Breast epithelium (tissue), 3 donors: ENCODE results near the gene EED.

Experiments
- CTCF ChIP-seq, 3 donors: fragments of 450-650 bp; IDR thresholded peaks; one replicate each; pipeline ENCODE4 v1.5.1; 2016 to 2017; ENCODE audit warnings: antibody characterized with exemption in 3 of 3, mild to moderate bottlenecking in 3 of 3, moderate library complexity in 3 of 3
- POLR2A ChIP-seq: fragments of 450-650 bp; IDR thresholded peaks from one replicate; pipeline ENCODE4 v1.6.1; 2016; ENCODE audit warnings: antibody characterized with exemption, mild to moderate bottlenecking, moderate library complexity
- POLR2AphosphoS5 ChIP-seq, 3 donors: sonication (generic); formaldehyde crosslinking; IDR thresholded peaks; one replicate each; pipeline ENCODE4 v1.6.1; 2017; ENCODE audit warnings: antibody characterized with exemption in 3 of 3

- TF ChIP-seq CTCF (IDR thresholded peaks at IDR 0.05) (no peak), POLR2A (no peak), POLR2AphosphoS5 (IDR thresholded peaks at IDR 0.05) (no peak)
Observed at GRCh38 chr11:86255896-86256295, 11.3 kb downstream of the EED start.
